GM12878 (cell line): Measurements from ENCODE around the gene GLO1. TPM values are rescaled to one million over a fixed set of nuclear protein-coding genes. Genes with fewer than 3 reads are reported as not detected.

Experiments used
- ATAC-seq: fragments of 200-7000 bp; cut with Tn5 transposase; 3 replicates; pipeline ENCODE4 v1.9.1; 2020; ENCODE audit warnings: mild to moderate bottlenecking, moderate library complexity
- BruUV-seq: library from RNA; stranded (reverse); fragments of 400-500 nt; replicated peaks from 2 replicates; lab custom pipeline; 2021; lab: Mats Ljungman, UMichigan
- CTCF ChIA-PET: fragments of 300-600 bp; sonication (Branson Sonifier 250); formaldehyde crosslinking; extraction: SDS; loops from one replicate; lab custom pipeline; 2021; ENCODE audit warnings: inconsistent platforms; lab: Yijun Ruan, JAX
- POLR2A ChIA-PET: fragments of 350-600 bp; formaldehyde crosslinking; extraction: SDS; loops from one replicate; lab custom pipeline; 2021; ENCODE audit warnings: inconsistent platforms; lab: Charles Lee
- RAD21 ChIA-PET: fragments of 300-600 bp; sonication (Branson Sonifier 250); formaldehyde crosslinking; loops from one replicate; lab custom pipeline; 2023; ENCODE audit warnings: antibody characterized with exemption; ENCODE audit not compliant: unreplicated experiment; lab: Charles Lee
- SMC1A ChIA-PET: fragments of 300-600 bp; sonication (Branson Sonifier 250); formaldehyde crosslinking; loops from one replicate; lab custom pipeline; 2023; ENCODE audit not compliant: unreplicated experiment, uncharacterized antibody; lab: Charles Lee
- DNase-seq: peaks from one replicate; pipeline ENCODE4 v3.0.0-alpha.2; 2011; ENCODE audit warnings: low read depth, low spot score
- FAIRE-seq: peaks from 3 replicates; lab custom pipeline; 2011; peaks lifted over from hg19 to GRCh38; lab: Jason Lieb, UNC
- H2AFZ ChIP-seq: 2 replicates; pipeline ENCODE4 v1.6.0; 2011; ENCODE audit warnings: low read depth, low read length, control low read depth; ENCODE audit not compliant: control insufficient read depth
- H3K27ac ChIP-seq: 2 replicates; pipeline ENCODE4 v1.5.1; 2011; ENCODE audit warnings: control low read depth; ENCODE audit not compliant: control insufficient read depth, insufficient read depth
- H3K27me3 ChIP-seq, 2 experiments: replicated peaks in 1 of 2; 2 replicates each; pipeline versions ENCODE4 v1.6.0 to v1.6.1; 2011; ENCODE audit warnings: low read length in 1 of 2; ENCODE audit not compliant: control insufficient read depth in 2 of 2, insufficient read depth in 2 of 2
- H3K36me3 ChIP-seq, 2 experiments: 2 replicates each; pipeline ENCODE4 v1.5.1; 2011; ENCODE audit warnings: low read length in 1 of 2; ENCODE audit not compliant: control insufficient read depth in 2 of 2, insufficient read depth in 2 of 2
- H3K4me1 ChIP-seq: 2 replicates; pipeline ENCODE4 v1.6.1; 2011; ENCODE audit warnings: mild to moderate bottlenecking, low read length, moderate library complexity, mixed read lengths; ENCODE audit not compliant: control insufficient read depth, insufficient read depth
- H3K4me2 ChIP-seq: 2 replicates; pipeline ENCODE4 v1.6.0; 2011; ENCODE audit warnings: control low read depth; ENCODE audit not compliant: control insufficient read depth, insufficient read depth
- H3K4me3 ChIP-seq: fragments of 200-600 bp; sonication (generic); 2 replicates; pipeline ENCODE4 v1.5.1; 2016
- H3K79me2 ChIP-seq: 2 replicates; pipeline ENCODE4 v1.6.0; 2011; ENCODE audit warnings: low read length; ENCODE audit not compliant: control insufficient read depth, insufficient read depth
- H3K9ac ChIP-seq: 2 replicates; pipeline ENCODE4 v1.8.0; 2011; ENCODE audit warnings: low read length, control low read depth, mixed read lengths; ENCODE audit not compliant: control insufficient read depth, insufficient read depth
- H3K9me3 ChIP-seq: replicated peaks from 3 replicates; pipeline ENCODE4 v1.5.1; 2011; ENCODE audit warnings: mild to moderate bottlenecking, low read length; ENCODE audit not compliant: control insufficient read depth, insufficient read depth
- H4K20me1 ChIP-seq: 2 replicates; pipeline ENCODE4 v1.6.0; 2011; ENCODE audit not compliant: control insufficient read depth, insufficient read depth
- BCL11A ChIP-seq: IDR thresholded peaks from 2 replicates; pipeline ENCODE4 v1.6.1; 2011; ENCODE audit warnings: low read depth, low read length
- CBX3 ChIP-seq: fragments of 200-600 bp; sonication (generic); IDR thresholded peaks from 2 replicates; pipeline ENCODE4 v1.6.1; 2016; ENCODE audit warnings: low read depth, borderline replicate concordance
- TCF7 ChIP-seq: IDR thresholded peaks from 2 replicates; pipeline ENCODE4 v1.6.1; 2014; ENCODE audit warnings: antibody characterized with exemption, borderline replicate concordance
- WGBS: methylation state at CpG from one replicate; pipeline ENCODE4 v1.1.6; 2016; ENCODE audit warnings: low lambda C conversion rate; ENCODE audit not compliant: insufficient replicate concordance, insufficient coverage; ENCODE audit errors: missing lambda C conversion rate; 5-methylcytosine and 5-hydroxymethylcytosine counted together
- in situ Hi-C: fragments of 300-500 bp; cut with MboI; formaldehyde crosslinking; loops from 9 replicates; pipeline ENCODE4 v1.14.3; 2018; ENCODE audit warnings: mixed read lengths
- intact Hi-C: fragments of 100-400 bp; cut with micrococcal nuclease; formaldehyde crosslinking; loops from one replicate; pipeline ENCODE4 v1.14.2; 2022; ENCODE audit not compliant: unreplicated experiment
- polyA plus RNA-seq, 11 experiments: library from polyadenylated mRNA; depleted of rRNA in 4 of 11; unstranded in 6 of 11; stranded (reverse) in 5 of 11; fragments of >200 nt; fragmentation: Nextera tagmentation in 4 of 11; fragmentation: Illumina TruSeq in 1 of 11; extraction: Ambion mirVana in 4 of 11; extraction: Trizol in 1 of 11; gene quantifications; 1 replicate in 1 of 11; 2 replicates in 10 of 11; pipeline versions ENCODE4 v1.2.1 to v1.2.3, GENCODE V29; 2011 to 2016; ENCODE audit warnings: inconsistent platforms in 2 of 11, missing spikeins in 2 of 11, low read depth in 1 of 11
- total RNA-seq, 4 experiments: library from RNA; depleted of rRNA in 3 of 4; stranded (reverse); fragments of >200 nt in 3 of 4; fragmentation: Illumina TruSeq in 1 of 4; extraction: Trizol in 1 of 4; gene quantifications; 2 replicates each; pipeline versions ENCODE4 v1.2.1 to v1.2.3, GENCODE V29; 2013 to 2021

The GLO1 gene
- total and polyA plus RNA-seq, 10 of the 15 experiments (the other 5 are each of a cell fraction or from before 2014, with no cell fraction given) = 105 to 227 (median 150) TPM

DNA sequence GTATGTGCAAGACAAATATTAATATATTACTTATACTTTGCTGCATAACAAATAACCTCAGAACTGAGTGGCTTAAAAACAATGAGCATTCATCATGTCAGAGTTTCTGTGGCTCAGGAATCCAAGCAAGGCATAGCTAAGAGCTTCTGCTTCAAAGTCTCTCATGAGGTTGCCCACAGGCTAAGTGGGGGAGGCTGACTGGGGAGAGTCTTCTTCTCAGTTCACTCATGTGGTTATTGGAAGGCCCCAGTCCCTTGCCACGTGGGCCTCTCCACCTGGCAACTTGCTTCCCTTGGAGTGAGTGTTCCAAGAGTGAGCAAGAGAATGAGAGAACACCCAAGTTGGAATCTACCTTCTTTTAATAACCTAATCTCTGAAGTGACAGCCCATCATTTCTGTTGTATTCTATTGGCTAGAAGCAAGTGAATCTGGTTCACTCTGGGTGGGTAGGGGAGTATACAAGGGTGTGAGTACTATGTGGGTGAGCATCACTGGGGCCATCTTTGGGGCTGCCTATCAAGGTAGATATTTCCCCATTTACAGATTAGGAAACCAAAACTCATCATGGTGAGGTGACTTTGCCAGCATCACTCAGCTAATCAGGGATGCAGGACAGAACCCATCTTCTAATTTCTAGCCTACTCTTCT, 48.1 kb upstream of the GLO1 start:
- SMC1A ChIA-PET = interaction anchor here (0.9 kb wide), 1 partner anchor 16 kb away, joined by 3 read pairs; no protein-coding TSS in a partner anchor
- Histone ChIP-seq H3K36me3 (no peaks in the 10 kb centered on the region), H3K9ac (no peak overlapping the region), H3K27ac (no peak overlapping the region), H2AFZ (no peak overlapping the region), H3K79me2 (no peaks in the 10 kb centered on the region), H3K4me2 (no peak overlapping the region), H3K9me3 (no peaks in the 10 kb centered on the region), H4K20me1 (no peaks in the 10 kb centered on the region), H3K4me1 (no peaks in the 10 kb centered on the region), H3K27me3 (no peaks in the 10 kb centered on the region), H3K4me3 (no peak overlapping the region)
- CTCF ChIA-PET = interaction anchor here (1.3 to 3.0 kb wide), 2 partner anchors 22 to 121 kb away, joined by 4 to 12 read pairs; no protein-coding TSS in a partner anchor
- in situ Hi-C loops = no loop called here
- DNase-seq = no peak
- no peak for ATAC-seq
- no TSS peak for BruUV-seq
- intact Hi-C loops = no loop called here
- POLR2A ChIA-PET = no interaction called here
- no peak for FAIRE-seq
- no peak for TF ChIP-seq TCF7
- RAD21 ChIA-PET = no interaction called here
- WGBS = 0% methylated on average over 1 of the region's 1 CpG

DNA sequence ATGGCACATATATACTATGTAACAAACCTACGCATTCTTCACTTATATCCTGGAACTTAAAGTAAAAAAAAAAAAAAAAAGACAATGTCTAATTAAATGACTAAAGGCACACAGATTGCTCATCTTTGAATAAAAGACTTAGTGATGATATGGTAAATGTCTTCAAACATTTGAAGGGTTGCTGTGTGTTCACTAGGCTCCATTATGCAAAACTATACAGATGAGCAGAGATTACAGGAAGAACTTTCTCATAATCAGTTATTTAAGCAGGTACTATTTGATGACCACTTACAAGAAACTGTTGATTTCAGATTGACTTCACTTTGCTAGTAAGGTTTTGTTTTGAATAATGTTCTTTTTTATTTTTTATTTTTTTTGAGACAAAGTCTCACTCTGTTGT, 46.5 kb upstream of the GLO1 start:
- BruUV-seq = no TSS peak
- Histone ChIP-seq H3K36me3 (no peaks in the 10 kb centered on the region), H2AFZ (no peak overlapping the region), H4K20me1 (no peaks in the 10 kb centered on the region), H3K79me2 (no peaks in the 10 kb centered on the region), H3K9me3 (no peaks in the 10 kb centered on the region), H3K4me2 (no peak overlapping the region), H3K9ac (no peak overlapping the region), H3K27ac (no peak overlapping the region), H3K27me3 (no peaks in the 10 kb centered on the region), H3K4me3 (no peak overlapping the region), H3K4me1 (no peaks in the 10 kb centered on the region)
- no peak for FAIRE-seq
- RAD21 ChIA-PET = no interaction called here
- SMC1A ChIA-PET = interaction anchor here (0.6 kb wide), 1 partner anchor 1059 kb away, joined by 3 read pairs; no protein-coding TSS in a partner anchor
- POLR2A ChIA-PET = no interaction called here
- no peak for TF ChIP-seq BCL11A
- TF ChIP-seq CBX3 = no peak
- intact Hi-C loops (no loop called here), in situ Hi-C loops (no loop called here)
- no peak for DNase-seq
- CTCF ChIA-PET = interaction anchor here (0.6 to 1.5 kb wide), 2 partner anchors 10 to 24 kb away, joined by 3 read pairs; no protein-coding TSS in a partner anchor
- no peak for ATAC-seq
- 38% methylated on average over 1 of the region's 1 CpG for WGBS
